Measurements from ENCODE around the gene TBPL1.

Gene TBPL1

DNA sequence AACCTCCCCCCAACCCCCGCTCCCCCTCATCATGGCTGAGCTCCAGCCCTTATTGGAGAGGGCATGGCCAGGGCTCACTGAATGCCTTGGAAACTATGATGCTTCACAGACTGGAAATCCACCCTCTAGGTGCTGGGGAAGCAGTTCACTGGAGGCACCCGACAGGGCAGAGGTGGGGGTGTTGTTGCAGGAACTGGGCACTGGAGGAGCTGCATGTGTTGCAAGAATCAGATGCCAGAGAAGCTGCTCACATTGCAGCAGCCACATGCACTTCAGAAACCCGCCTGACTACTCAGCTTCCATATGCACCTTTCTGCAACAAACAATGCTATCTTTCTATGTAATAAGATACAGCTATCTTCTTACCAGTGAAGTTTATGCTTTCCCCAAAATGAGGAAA, 7.9 kb upstream of the TBPL1 start:
- DNase-seq = no peak
- Mint-ChIP-seq H3K4me3 (no peak overlapping the region), H3K27me3 (peaks cover 18% of the 10 kb centered on the region), H3K9me3 (no peaks in the 10 kb centered on the region), H3K4me1 (no peaks in the 10 kb centered on the region), H3K27ac (no peak overlapping the region)
- ATAC-seq = no peak

DNA sequence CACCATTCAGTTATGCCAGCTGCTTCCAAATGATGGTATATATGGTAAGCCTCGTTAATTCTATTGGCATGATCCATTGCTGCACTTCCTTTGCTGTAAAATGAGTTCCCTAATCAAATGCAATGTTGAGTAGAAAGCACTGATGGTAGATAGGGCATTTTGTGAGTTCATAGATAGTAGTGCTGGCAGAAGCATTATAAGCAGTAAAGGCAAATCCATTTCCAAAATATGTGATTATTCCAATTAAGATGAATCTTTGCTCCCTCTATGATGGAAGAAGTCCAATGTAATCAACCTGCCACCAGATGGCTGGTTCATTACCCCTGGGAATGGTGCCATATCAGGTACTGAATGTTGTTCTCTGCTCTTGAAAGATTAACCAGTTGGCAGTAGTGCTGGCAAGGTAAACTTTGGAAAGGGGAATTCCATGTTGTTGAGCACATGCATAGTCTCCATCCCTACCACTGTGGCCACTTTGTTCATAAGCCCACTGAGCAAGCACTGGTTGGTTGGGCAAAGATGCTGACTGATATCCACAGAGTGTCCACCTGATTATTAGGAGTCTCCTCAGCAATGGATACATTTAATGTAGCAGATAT, 5.6 kb upstream of the TBPL1 start:
- DNase-seq (no peak), ATAC-seq (no peak)
- Mint-ChIP-seq H3K4me1 (peaks cover 8% of the 10 kb centered on the region), H3K9me3 (no peaks in the 10 kb centered on the region), H3K4me3 (no peak overlapping the region), H3K27ac (no peak overlapping the region), H3K27me3 (no peaks in the 10 kb centered on the region)

DNA sequence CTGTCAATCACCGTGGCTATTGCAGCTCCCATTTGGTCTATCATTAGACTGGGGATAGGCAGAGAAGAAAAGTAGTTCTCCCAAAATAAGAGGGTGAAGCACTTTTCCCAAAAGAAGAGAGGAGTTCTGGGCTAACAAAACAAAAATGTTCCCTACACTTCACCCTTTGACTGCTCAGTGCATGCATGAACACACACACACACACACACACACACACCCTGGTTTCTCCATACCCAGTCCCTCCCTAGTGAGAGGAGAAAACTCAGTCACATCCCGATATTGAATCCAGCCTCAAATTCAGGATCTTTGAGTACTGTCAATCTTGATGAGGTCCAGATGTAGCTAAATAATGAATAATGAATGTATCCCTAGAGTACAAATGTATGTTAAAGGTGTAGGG, 4.6 kb upstream of the TBPL1 start:
- H3K4me1 Mint-ChIP-seq = peaks cover 8% of the 10 kb centered on the region
- no peaks in the 10 kb centered on the region for H3K9me3 Mint-ChIP-seq
- no peaks in the 10 kb centered on the region for H3K27me3 Mint-ChIP-seq
- no peak for DNase-seq
- no peak overlapping the region for H3K4me3 Mint-ChIP-seq
- no peak for ATAC-seq
- H3K27ac Mint-ChIP-seq = no peak overlapping the region

DNA sequence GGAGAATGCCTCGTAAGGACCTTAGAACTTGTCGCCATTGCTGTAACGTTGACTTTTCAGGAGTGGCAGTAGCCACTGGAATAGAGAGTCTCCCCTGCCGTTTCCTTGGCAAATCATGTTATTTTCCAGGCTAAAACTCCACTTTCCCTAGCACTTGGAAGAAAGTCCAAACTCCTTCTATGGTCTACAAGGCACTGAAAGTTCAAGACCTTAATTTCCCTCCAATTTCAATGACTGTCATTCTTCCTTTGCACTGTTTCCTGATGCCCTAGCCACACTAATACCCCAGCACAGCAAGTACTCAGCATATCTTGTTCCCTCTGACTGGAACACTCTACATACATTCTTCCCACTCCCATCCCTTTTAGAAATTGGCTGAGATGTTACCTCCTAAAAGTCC, 1.8 kb upstream of the TBPL1 start:
- no peak for ATAC-seq

DNA sequence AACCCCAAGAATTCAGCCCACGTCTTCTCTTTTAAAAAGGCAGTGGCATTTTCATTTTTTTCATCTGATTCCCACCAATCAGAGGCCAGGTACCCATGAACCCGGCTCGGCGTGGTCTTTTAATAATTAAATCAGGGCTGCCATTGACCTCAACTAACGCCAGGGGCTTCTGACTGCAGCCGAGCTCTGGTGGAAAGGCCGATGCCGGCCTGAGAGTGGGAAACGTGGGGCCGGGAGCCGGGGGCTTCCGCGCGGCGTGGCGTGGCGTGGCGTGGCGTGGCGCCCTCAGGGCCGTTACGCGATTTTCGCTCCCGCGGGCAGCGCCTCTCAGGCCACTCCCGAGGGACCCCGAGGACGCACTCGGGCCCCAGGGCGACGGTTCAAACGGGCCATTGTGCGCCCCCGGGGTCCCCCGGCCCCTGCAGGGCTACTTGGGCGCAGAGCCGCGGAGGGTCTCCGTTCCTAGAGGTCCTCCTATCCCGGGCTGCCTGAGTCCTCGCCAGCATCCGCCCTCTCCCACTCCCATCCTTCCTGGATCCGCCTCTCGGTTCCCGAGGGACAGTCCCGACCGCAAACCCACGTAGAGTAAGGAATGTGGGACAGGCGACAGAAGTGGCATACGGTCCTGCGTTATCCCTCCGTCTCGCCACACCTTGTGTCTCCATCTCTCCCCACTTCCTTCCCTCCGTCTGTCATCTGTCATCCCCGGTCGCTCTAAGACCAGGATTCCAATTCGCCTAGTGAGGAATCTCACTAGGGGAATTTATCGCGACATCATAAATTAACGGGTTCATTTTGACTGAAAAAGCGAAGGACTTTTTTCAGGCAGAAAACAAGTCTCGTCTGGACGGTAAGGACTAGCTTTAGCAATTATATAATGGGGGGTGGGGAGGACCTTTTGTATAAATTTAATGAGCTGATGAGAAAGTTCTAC, 876 bp upstream of the TBPL1 start:
- ATAC-seq = peak; percentile 58
- Mint-ChIP-seq H3K27me3 (no peaks in the 10 kb centered on the region), H3K27ac (peak overlapping the region; percentile 96 to 98), H3K4me3 (peak overlapping the region; percentile 87 to 98), H3K4me1 (peaks cover 38% of the 10 kb centered on the region), H3K9me3 (no peaks in the 10 kb centered on the region)
- peak; percentile 67 to 72 for DNase-seq

More for the DNA sequence above, 1.8 kb upstream of the TBPL1 start:
- no peaks in the 10 kb centered on the region for H3K27me3 Mint-ChIP-seq
- H3K9me3 Mint-ChIP-seq = no peaks in the 10 kb centered on the region
- peak overlapping the region; percentile 79 to 98 for H3K4me3 Mint-ChIP-seq
- no peak for DNase-seq
- peak overlapping the region; percentile 72 to 79 for H3K27ac Mint-ChIP-seq
- peaks cover 29% of the 10 kb centered on the region for H3K4me1 Mint-ChIP-seq

DNA sequence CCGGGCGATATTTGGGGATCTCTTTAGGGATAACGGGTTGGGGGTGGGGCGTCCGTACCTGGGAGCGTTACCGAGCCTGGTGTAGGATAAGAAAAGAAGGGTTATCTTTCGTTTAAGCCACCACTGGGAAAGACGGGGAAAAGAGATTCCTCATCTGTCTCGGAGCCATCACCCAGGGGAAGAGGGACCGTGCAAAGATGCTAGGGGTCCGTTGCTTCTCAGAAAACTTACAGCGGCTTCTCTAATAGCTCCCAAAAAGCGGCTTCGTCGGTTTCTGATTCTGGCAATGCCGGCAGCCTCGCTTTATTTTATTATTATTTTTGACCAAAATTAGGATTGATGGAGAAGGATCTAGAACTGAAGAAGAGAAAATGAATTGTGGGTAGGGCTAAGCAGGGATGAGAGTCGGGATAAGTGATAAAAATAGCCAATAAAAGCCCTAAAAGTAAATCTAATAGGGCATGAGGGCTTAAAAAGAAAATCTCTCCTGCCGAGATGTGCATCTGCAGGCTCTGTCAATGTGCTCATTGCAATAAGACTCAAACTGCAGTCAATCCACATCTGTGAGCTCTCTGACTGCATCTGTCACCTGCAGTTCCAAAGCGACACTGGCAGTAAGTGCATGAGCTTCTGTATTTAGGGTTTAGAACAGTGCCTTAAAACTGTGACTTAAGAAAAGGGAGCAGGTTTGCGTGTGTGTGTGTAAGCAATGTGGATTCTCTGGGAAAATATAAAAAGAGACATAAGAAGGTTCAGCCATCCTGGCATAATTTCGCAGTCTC, 801 bp downstream of the TBPL1 start:
- Mint-ChIP-seq H3K9me3 (no peaks in the 10 kb centered on the region), H3K4me1 (peaks cover 48% of the 10 kb centered on the region), H3K4me3 (peak overlapping the region; percentile 87 to 98), H3K27me3 (no peaks in the 10 kb centered on the region), H3K27ac (peak overlapping the region; percentile 96 to 98)
- DNase-seq (peak in 1 of 2 donors; percentile 15), ATAC-seq (no peak)

DNA sequence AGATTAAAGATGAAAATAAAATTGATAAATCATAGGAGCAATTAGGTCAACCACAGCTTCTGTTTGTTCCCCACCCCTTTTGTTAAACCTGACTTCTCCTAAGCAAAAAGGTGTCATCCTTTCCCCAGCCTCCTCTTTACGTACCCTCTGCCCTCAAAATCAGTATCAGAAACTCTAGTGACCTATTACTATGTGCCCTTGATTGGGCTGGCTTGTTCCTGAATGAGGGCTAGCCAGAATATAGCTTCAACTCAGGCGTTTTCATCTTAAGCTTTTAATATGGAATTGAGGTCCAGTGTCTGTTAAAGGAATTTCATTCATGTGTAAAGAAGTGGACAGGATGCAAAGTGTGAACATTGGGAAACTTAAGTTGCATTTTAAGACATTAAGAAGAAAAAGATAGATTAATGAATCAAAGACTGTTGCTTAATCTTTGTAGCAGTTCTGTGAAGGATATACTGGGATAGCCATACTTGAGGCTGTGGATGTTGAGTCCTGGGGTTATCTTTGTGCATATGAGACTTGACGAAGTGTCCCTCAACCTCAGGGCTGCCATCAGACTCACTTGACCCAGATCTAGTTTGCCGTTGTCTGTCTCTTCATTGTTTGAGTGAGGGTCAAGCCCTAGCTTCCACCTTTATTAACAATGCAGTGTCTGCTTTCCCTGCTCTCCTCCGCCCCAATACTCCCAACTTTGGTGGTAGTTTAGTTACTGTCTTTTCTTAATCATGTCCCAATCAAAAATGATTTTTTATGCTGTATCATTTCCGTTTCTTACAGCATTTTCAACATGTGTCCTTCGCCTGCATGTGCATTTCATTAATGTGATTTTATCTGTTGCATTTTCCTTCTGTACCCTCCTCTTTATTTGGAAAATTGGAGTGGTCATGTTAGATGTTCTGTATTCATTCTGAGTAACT, 1.9 kb downstream of the TBPL1 start:
- DNase-seq (no peak), ATAC-seq (no peak)
- H3K27ac Mint-ChIP-seq = peak overlapping the region in 1 of 2 donors; percentile 67
- no peaks in the 10 kb centered on the region for H3K27me3 Mint-ChIP-seq
- peaks cover 56% of the 10 kb centered on the region for H3K4me1 Mint-ChIP-seq
- H3K9me3 Mint-ChIP-seq = no peaks in the 10 kb centered on the region
- peak overlapping the region; percentile 87 to 98 for H3K4me3 Mint-ChIP-seq

DNA sequence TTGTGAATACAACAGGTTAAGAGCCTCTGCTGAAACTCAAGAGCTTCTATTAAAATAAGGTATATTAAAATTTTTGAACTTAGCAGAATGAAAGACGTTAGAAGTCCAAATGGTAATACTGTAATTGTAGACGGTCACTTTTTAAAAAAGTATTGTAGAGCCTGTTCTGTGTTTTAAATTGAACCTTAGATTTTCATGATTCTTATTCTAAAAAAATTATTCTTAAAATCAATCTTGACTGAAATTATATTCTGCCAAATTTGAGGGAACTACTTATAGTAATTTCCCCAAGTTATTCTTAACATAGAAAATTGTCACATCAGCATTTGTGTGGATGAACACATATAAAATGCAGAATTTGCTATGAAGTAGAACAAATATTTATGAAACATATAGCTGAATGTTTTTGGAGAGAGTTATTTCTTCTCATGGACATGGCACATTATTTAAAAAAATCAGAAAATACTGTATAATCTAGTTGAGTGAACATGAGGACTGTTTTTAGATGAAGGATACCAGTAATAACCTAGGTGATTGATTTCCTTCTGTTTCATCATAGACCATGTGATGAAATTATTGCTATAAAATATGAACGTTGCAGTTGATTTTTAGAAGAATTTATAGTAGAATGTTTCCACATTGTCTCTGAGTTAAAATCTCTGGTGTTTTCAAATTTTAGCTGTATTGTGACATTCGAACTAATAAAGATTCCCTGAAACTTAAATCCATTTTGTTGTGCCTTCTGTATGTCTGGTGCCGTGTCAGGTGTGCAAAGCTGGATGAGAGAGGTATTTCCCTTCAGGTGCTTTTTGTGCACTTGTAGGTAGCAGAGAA, 2.8 kb downstream of the TBPL1 start:
- Mint-ChIP-seq H3K4me1 (peaks cover 63% of the 10 kb centered on the region), H3K27me3 (no peaks in the 10 kb centered on the region), H3K9me3 (no peaks in the 10 kb centered on the region), H3K27ac (peak overlapping the region; percentile 44 to 55), H3K4me3 (peak overlapping the region in 1 of 2 donors; percentile 87)
- DNase-seq (no peak), ATAC-seq (no peak)

DNA sequence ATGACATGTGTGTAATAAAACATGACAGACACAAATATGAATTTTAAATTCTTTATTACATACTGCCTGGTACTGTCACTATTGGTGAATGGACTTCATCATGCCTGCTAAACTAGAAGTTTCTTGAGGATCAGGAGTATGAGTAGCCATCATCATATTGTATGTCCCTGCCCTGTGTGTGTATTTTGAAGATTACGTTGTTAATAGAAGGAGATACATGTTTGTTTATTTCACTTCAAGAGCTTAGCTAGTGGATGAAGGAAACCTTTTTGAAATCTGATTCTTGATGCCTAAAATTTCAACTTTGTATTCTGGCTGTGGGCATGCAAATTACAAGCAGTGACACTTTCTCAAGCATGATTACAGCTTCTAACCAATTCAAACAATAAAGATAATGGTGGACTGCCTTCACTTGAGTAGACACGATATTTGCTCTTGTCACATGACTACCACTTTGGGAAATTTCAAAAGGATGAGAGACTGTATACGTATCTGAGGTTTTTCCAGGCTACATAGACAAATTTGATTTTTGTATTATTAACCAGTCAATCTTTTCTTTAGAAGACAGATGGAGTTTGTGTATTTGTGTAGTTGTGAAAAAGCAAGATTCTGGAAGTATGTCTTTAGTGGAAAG, 3.5 kb downstream of the TBPL1 start:
- no peak for ATAC-seq
- H3K9me3 Mint-ChIP-seq = no peaks in the 10 kb centered on the region
- peak overlapping the region; percentile 44 to 55 for H3K27ac Mint-ChIP-seq
- no peaks in the 10 kb centered on the region for H3K27me3 Mint-ChIP-seq
- peaks cover 66% of the 10 kb centered on the region for H3K4me1 Mint-ChIP-seq
- DNase-seq = no peak
- H3K4me3 Mint-ChIP-seq = no peak overlapping the region

DNA sequence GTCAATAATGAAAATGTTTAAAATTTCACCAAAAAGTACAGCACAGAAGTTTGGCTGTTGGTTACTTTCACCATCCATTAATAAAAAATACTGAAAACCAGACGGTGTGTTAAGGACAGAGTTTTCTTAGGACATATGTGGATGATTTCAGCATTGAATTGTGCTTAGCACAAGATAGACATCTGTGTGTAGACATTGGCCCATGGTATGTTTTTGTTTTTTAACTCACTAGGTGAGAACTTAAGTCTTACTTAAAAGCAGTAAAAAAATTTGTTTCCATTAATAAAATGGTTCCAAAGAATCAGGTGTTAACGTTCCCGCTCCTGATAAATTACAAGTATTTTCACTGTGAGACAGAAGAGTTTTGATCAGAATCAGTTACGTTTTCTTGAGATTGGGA, 4.2 kb downstream of the TBPL1 start:
- H3K9me3 Mint-ChIP-seq = no peaks in the 10 kb centered on the region
- ATAC-seq (no peak), DNase-seq (no peak)
- no peak overlapping the region for H3K27ac Mint-ChIP-seq
- peaks cover 69% of the 10 kb centered on the region for H3K4me1 Mint-ChIP-seq
- no peak overlapping the region for H3K4me3 Mint-ChIP-seq
- H3K27me3 Mint-ChIP-seq = no peaks in the 10 kb centered on the region

DNA sequence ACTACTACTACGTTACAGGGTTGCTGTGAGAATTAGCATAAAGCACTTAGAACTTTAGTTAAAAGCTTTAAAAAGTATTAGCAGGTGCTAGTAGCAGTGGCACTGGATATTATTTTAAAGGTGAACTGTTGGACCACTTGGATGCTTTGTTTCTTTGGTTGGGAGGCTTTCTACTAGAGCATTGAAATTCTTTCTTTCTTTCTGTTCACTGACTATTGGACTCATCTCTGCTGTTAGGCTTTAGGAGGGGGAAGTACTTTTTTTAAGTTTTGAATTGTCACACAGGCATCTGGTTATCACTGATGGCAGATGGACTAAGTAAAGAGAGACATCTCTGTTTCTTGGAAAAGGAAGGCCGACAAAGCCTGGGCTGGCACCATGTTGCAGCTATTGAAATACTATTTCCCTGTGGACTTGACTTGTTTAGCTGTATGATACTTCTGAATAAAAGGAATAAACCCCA, 4.8 kb downstream of the TBPL1 start:
- Mint-ChIP-seq H3K4me1 (peaks cover 75% of the 10 kb centered on the region), H3K27me3 (no peaks in the 10 kb centered on the region), H3K27ac (no peak overlapping the region), H3K4me3 (no peak overlapping the region), H3K9me3 (no peaks in the 10 kb centered on the region)
- ATAC-seq (no peak), DNase-seq (no peak)

DNA sequence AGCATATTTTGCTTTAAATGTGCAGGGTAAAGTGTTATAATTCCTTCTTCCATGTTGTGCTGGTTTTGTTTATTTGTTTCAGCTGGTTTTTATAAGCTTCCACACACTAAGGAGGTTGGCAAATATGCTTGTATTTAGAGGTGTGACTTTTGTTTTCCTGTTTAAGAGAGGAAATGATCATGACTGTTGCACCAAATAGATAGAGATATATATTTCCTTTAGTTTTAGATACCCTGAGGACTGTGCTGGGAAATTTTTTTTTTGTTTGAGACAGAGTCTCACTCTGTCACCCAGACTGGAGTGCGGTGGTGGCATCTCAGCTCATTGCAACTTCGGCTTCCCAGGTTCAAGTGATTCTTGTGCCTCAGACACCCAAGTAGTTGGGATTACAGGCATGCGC, 5.8 kb downstream of the TBPL1 start:
- H3K4me1 Mint-ChIP-seq = peaks cover 78% of the 10 kb centered on the region
- no peak overlapping the region for H3K27ac Mint-ChIP-seq

DNA sequence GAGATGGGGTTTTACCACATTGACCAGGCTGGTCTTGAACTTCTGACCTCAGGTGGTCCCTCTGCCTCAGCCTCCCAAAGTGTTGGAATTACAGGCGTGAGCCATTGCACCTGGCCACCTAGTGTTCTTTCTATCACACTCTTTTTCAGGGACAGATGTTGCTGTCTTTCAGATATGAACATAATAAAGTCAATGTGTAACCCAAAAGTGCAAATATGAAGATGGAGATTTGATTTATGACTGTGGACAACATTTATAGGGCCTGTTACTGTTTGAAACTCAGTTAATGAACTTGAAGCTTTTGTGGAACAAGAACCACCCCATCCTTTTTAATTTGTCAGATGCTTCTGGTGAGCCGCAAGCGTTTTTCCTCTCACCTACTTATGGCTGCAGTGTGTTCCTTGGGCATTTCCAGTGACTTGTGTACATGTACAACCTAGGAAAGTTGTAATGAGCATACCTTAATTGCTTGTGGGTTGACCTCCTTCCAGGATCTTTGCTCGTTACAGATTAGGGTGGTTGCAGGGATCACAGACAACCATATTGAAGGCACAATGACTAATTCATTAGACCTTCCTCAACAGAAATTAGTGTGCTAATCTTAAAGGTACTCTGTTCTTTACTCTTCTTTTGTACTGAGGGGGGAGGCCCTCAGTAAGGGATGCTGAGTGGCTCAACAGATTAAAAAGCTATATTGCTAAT, 6.8 kb downstream of the TBPL1 start:
- Mint-ChIP-seq H3K27ac (no peak overlapping the region), H3K9me3 (no peaks in the 10 kb centered on the region), H3K4me1 (peaks cover 78% of the 10 kb centered on the region), H3K27me3 (no peaks in the 10 kb centered on the region), H3K4me3 (no peak overlapping the region)
- DNase-seq (no peak), ATAC-seq (no peak)

More for the DNA sequence above, 5.8 kb downstream of the TBPL1 start:
- Mint-ChIP-seq H3K9me3 (no peaks in the 10 kb centered on the region), H3K4me3 (no peak overlapping the region), H3K27me3 (no peaks in the 10 kb centered on the region)
- ATAC-seq = peak; percentile 31
- no peak for DNase-seq

Data from stimulated activated naive CD8-positive, alpha-beta T cell treated with anti-CD3 and anti-CD28 coated beads, Interleukin-15, amount 100 ng/mL, for 72 hours (primary cell).